GM12873 (cell line): ENCODE measurements around the gene ZNF236.

ENCODE experiments used
- CTCF ChIP-seq: IDR thresholded peaks from 2 replicates; pipeline ENCODE4 v1.5.1; 2012; ENCODE audit warnings: low read depth, mild to moderate bottlenecking, moderate library complexity, low read length, control low read depth; ENCODE audit not compliant: insufficient read depth; ENCODE audit errors: missing control alignments

ZNF236 gene

GRCh38 chr18:76885001-76885400 lies 62.6 kb downstream of the ZNF236 start:
- no peak for TF ChIP-seq CTCF

- TF ChIP-seq CTCF: no peak
Observed at GRCh38 chr18:76886112-76886511, 63.8 kb downstream of the ZNF236 start.

GRCh38 chr18:76889091-76889699 lies 66.8 kb downstream of the ZNF236 start:
- no peak for TF ChIP-seq CTCF

- no peak for TF ChIP-seq CTCF
Observed at GRCh38 chr18:76892832-76893231, 70.5 kb downstream of the ZNF236 start.

- TF ChIP-seq CTCF: no peak
Observed at GRCh38 chr18:76894566-76895346, 72.4 kb downstream of the ZNF236 start.

GRCh38 chr18:76895498-76895897 lies 73.1 kb downstream of the ZNF236 start:
- no peak for TF ChIP-seq CTCF

- no peak for TF ChIP-seq CTCF
Observed at GRCh38 chr18:76896677-76897076, 74.3 kb downstream of the ZNF236 start.
